ENCODE results near the gene LOXHD1. TPM values are rescaled to one million over a fixed set of nuclear protein-coding genes. Genes with fewer than 3 reads are reported as not detected.

The LOXHD1 gene
- total RNA-seq, 2 donors from 2014 or later: 0.11 TPM; not detected in 1

GRCh38 chr18:46439037-46439436 is 218.0 kb downstream of the LOXHD1 start:
- Histone ChIP-seq H3K9me3 (no peaks in the 10 kb centered on the region), H3K27me3 (no peaks in the 10 kb centered on the region)
- DNase-seq (ENCODE audit: low spot score): peak; percentile 44

GRCh38 chr18:46437061-46437460 is 220.0 kb downstream of the LOXHD1 start:
- H3K27me3 ChIP-seq: no peaks in the 10 kb centered on the region
- no peak for TF ChIP-seq CTCF (IDR thresholded peaks at IDR 0.05)
- H3K27ac ChIP-seq: no peak overlapping the region
- no peaks in the 10 kb centered on the region for H3K4me1 ChIP-seq
- H3K4me3 ChIP-seq: no peak overlapping the region
- peak; percentile 40 for DNase-seq (ENCODE audit: low spot score)
- no peaks in the 10 kb centered on the region for H3K9me3 ChIP-seq
- H3K36me3 ChIP-seq: no peaks in the 10 kb centered on the region

More at GRCh38 chr18:46439037-46439436, 218.0 kb downstream of the LOXHD1 start:
- Histone ChIP-seq H3K27ac (no peak overlapping the region), H3K4me3 (no peak overlapping the region), H3K4me1 (no peaks in the 10 kb centered on the region), H3K36me3 (no peaks in the 10 kb centered on the region)
- TF ChIP-seq CTCF (IDR thresholded peaks at IDR 0.05): no peak

- Histone ChIP-seq H3K4me1 (no peaks in the 10 kb centered on the region), H3K9me3 (no peaks in the 10 kb centered on the region), H3K4me3 (no peak overlapping the region), H3K36me3 (no peaks in the 10 kb centered on the region), H3K27me3 (no peaks in the 10 kb centered on the region), H3K27ac (no peak overlapping the region)
- TF ChIP-seq CTCF (IDR thresholded peaks at IDR 0.05): no peak
- DNase-seq (ENCODE audit: low spot score): no peak
These were observed 220.4 kb downstream of the LOXHD1 start for GRCh38 chr18:46436621-46437020.

GRCh38 chr18:46435031-46435430 is 222.0 kb downstream of the LOXHD1 start:
- no peak overlapping the region for H3K27ac ChIP-seq
- DNase-seq (ENCODE audit: low spot score): peak; percentile 53
- TF ChIP-seq CTCF (IDR thresholded peaks at IDR 0.05): no peak
- H3K9me3 ChIP-seq: no peaks in the 10 kb centered on the region
- H3K36me3 ChIP-seq: no peaks in the 10 kb centered on the region
- H3K27me3 ChIP-seq: no peaks in the 10 kb centered on the region
- no peak overlapping the region for H3K4me3 ChIP-seq
- no peaks in the 10 kb centered on the region for H3K4me1 ChIP-seq

GRCh38 chr18:46434629-46435028 is 222.4 kb downstream of the LOXHD1 start:
- TF ChIP-seq CTCF (IDR thresholded peaks at IDR 0.05): no peak
- peak; percentile 2 for DNase-seq (ENCODE audit: low spot score)
- Histone ChIP-seq H3K4me3 (no peak overlapping the region), H3K36me3 (no peaks in the 10 kb centered on the region), H3K27me3 (no peaks in the 10 kb centered on the region), H3K4me1 (no peaks in the 10 kb centered on the region), H3K27ac (no peak overlapping the region), H3K9me3 (no peaks in the 10 kb centered on the region)

- Histone ChIP-seq H3K9me3 (no peaks in the 10 kb centered on the region), H3K4me1 (no peaks in the 10 kb centered on the region), H3K27ac (no peak overlapping the region), H3K4me3 (no peak overlapping the region), H3K27me3 (no peaks in the 10 kb centered on the region), H3K36me3 (no peaks in the 10 kb centered on the region)
- TF ChIP-seq CTCF (IDR thresholded peaks at IDR 0.05): no peak
- DNase-seq (ENCODE audit: low spot score): peak; percentile 28
These were observed 223.7 kb downstream of the LOXHD1 start for GRCh38 chr18:46433121-46433826.
